Measurements from ENCODE around the gene R3HDM2. TPM values are rescaled to one million over a fixed set of nuclear protein-coding genes. Genes with fewer than 3 reads are reported as not detected.

R3HDM2 gene
- total and polyA plus RNA-seq, 10 donors = 11.3 to 90.8 (median 53.5) TPM

GRCh38 chr12:57477710-57478681 lies 47.2 kb upstream of the R3HDM2 start:
- DNase-seq = peak; percentile 84
- intact Hi-C loops (cut with DNase I; ENCODE audit: low total_unique reads) = no loop called here
- Histone ChIP-seq H3K36me3 (peaks cover 0 to 33% (median 25%) of the 10 kb centered on the region in 6 donors), H3K9me3 (no peaks in the 10 kb centered on the region), H3K27me3 (replicated peaks in 1 of 7) (peaks cover 0 to 18% (median 0%) of the 10 kb centered on the region in 7 donors), H3K4me3 (peak overlapping the region; percentile 39 to 89 (median 61)), H3K4me1 (peaks cover 31 to 99% (median 80%) of the 10 kb centered on the region in 6 donors), H3K27ac (peak overlapping the region; percentile 87 to 96 (median 93))
- WGBS, 5 donors = 21 to 35% (median 35%) methylated on average over 12 of the region's 12 CpGs
- TF ChIP-seq POLR2AphosphoS5 (IDR thresholded peaks at IDR 0.05) (peak; percentile 6 to 66 (median 63)), CTCF (IDR thresholded peaks at IDR 0.05 in 8 of 11, conservative IDR thresholded peaks at IDR 0.05 in 3 of 11) (no peak)

GRCh38 chr12:57476993-57477709 lies 46.3 kb upstream of the R3HDM2 start:
- H3K4me3 ChIP-seq = peak overlapping the region; percentile 39 to 89 (median 61)
- peak; percentile 87 for DNase-seq
- peaks cover 0 to 18% (median 0%) of the 10 kb centered on the region in 7 donors for H3K27me3 ChIP-seq (replicated peaks in 1 of 7)
- peaks cover 0 to 42% (median 31%) of the 10 kb centered on the region in 6 donors for H3K36me3 ChIP-seq
- intact Hi-C loops (cut with DNase I; ENCODE audit: low total_unique reads) = no loop called here
- TF ChIP-seq CTCF (IDR thresholded peaks at IDR 0.05 in 8 of 11, conservative IDR thresholded peaks at IDR 0.05 in 3 of 11) = no peak
- peak in 1 of 3 donors; percentile 19 for TF ChIP-seq POLR2AphosphoS5 (IDR thresholded peaks at IDR 0.05)
- H3K4me1 ChIP-seq = peaks cover 31 to 100% (median 83%) of the 10 kb centered on the region in 6 donors
- H3K9me3 ChIP-seq = no peaks in the 10 kb centered on the region
- WGBS, 5 donors = 13 to 37% (median 24%) methylated on average over 12 to 15 of the region's 15 CpGs
- H3K27ac ChIP-seq = peak overlapping the region; percentile 87 to 96 (median 93)

GRCh38 chr12:57476162-57476992 lies 45.5 kb upstream of the R3HDM2 start:
- intact Hi-C loops (cut with DNase I; ENCODE audit: low total_unique reads) = no loop called here
- peak; percentile 42 to 75 (median 52) for TF ChIP-seq POLR2AphosphoS5 (IDR thresholded peaks at IDR 0.05)
- peak in 10 of 11 experiments; percentile 28 to 76 (median 52) for TF ChIP-seq CTCF (IDR thresholded peaks at IDR 0.05 in 8 of 11, conservative IDR thresholded peaks at IDR 0.05 in 3 of 11)
- no peak for TF ChIP-seq POLR2A (IDR thresholded peaks at IDR 0.05)
- H3K4me1 ChIP-seq = peaks cover 31 to 100% (median 85%) of the 10 kb centered on the region in 6 donors
- peaks cover 0 to 18% (median 0%) of the 10 kb centered on the region in 7 donors for H3K27me3 ChIP-seq (replicated peaks in 1 of 7)
- peak overlapping the region; percentile 39 to 89 (median 61) for H3K4me3 ChIP-seq
- WGBS, 5 donors = 6 to 14% (median 8%) methylated on average over 23 to 29 of the region's 29 CpGs
- H3K27ac ChIP-seq = peak overlapping the region; percentile 87 to 96 (median 93)
- no peaks in the 10 kb centered on the region for H3K9me3 ChIP-seq
- peak; percentile 94 for DNase-seq
- H3K36me3 ChIP-seq = peaks cover 0 to 49% (median 38%) of the 10 kb centered on the region in 6 donors
